ENCODE results near the gene GNG7.
A peak's percentile ranks its signal among the peaks of the same experiment; 100 is the strongest.
"Not testable (repeated sequence)": the region's sequence is repeated elsewhere in the genome, so short reads cannot be mapped to it uniquely, and the experiment has no call there.

Gene GNG7

GRCh38 chr19:2726160-2726855 lies 23.8 kb upstream of the GNG7 start:
- DNase-seq, result no peak

DNA sequence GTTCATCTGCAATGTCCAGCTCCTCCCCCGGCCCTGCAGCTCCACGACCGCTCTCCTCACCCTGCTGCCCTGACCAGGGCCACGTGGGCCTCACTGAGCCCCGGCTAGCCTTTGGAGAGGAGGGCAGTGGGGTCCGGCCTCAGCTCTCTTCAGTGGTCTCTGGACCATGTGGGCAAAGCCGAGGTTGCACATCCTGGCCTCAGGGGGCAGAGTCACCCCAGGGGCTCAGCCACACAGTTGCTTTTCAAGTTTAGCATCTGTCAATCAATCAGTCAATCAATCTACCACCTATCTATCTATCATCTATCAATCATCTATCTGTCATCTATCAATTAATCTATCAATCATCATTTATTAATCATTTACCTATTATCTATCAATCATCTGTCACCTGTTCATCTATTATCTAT lies 21.7 kb upstream of the GNG7 start:
- no peak for DNase-seq

GRCh38 chr19:2723747-2724146 lies 21.3 kb upstream of the GNG7 start:
- no peak for DNase-seq

DNA sequence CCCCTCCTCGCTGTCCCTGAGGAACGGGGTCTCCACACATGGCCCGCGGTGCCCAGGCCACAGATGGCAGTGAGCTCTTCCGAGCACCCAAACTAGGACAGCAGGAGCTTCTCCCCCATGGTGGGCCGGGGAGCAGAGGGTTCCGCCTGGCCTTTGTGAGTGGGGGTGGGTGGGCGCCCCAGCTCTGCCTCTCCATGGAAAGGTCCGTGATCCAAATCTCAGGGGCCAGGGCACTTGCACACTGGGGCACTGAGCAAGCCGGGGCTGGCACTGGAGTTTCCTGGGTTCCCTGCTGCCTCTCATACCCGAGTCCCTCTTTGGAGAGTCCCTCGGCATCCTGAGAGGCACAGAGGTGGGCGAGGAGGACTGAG lies 20.8 kb upstream of the GNG7 start:
- DNase-seq, result no peak

GRCh38 chr19:2722541-2723344 lies 20.2 kb upstream of the GNG7 start:
- peak; percentile 57 for DNase-seq

GRCh38 chr19:2721570-2722540 lies 19.4 kb upstream of the GNG7 start:
- DNase-seq, result no peak

GRCh38 chr19:2720777-2721569 lies 18.5 kb upstream of the GNG7 start, which contains the start of gene DIRAS1:
DIRAS1 (minus strand) TSS chr19:2721372; CDS start chr19:2717806, 3,566 bp downstream.
- DNase-seq, result no peak

GRCh38 chr19:2719920-2720776 lies 17.7 kb upstream of the GNG7 start:
- no peak for DNase-seq

DNA sequence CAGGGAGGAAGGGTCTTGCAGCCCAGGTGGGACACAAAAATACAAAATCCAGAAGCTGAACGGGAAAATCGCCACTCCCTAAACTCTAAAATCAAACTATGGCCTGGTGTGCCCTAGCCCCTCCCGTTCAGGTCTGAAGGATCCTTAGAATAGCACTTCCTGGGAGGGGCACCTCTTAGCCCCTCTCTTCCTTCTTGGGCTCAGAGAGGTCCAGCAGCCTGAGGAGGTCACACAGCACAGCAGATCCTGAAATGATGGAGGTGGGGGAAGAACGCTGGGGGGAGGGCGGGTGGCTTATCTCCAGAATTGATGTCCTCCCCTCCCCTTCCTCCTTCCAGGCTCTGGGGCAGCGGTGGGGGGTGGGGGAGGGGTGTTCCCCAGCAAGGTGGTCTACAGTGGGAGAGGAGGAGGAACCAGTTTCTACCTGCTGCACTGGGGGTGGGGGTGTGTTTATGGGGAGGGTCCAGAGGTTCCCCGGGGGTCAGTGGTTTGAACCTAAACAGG lies 16.8 kb upstream of the GNG7 start:
- no peak for DNase-seq

DNA sequence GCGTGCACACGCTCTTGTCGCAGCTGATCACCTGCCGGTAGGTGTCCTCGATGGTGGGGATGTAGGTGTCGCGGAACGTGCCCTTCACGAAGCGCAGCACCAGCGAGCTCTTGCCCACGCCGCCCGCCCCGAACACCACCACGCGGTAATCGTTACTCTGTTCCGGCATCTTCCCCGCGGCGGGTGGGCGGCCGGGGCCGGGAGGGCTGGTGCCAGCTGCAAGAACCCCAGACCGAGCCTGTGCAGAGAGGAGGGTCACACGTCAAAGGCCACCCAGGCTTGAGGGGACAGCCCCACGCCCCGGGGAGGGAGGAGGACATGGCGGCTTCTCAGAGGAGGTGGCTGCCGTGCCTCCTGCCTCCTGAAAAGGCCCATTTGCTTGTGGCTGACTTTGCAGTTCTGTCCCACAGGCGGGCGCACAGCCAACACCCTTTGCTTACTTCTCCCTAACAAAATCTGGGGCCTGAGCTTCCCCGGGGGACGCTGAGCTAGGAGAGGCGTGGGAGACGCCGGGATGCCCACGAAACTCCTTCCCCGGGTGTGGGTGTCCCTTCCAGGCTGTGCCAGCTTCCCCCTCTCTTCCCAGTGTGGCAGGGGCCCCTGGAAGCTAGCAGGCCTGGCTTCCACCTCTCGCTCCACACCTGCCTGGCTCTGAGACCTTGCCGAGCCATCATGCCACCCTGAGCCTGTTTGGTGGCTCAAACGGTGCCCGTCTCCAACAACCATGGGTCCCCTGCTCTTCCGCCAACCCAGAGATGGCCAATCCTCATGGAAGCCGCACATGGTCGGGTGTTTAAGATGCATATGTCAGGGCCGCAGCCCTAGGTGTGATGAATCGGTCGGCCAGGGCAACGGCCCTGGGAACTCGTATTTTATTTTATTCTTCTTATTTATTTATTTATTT lies 15.4 kb upstream of the GNG7 start:
- no peak for DNase-seq

DNA sequence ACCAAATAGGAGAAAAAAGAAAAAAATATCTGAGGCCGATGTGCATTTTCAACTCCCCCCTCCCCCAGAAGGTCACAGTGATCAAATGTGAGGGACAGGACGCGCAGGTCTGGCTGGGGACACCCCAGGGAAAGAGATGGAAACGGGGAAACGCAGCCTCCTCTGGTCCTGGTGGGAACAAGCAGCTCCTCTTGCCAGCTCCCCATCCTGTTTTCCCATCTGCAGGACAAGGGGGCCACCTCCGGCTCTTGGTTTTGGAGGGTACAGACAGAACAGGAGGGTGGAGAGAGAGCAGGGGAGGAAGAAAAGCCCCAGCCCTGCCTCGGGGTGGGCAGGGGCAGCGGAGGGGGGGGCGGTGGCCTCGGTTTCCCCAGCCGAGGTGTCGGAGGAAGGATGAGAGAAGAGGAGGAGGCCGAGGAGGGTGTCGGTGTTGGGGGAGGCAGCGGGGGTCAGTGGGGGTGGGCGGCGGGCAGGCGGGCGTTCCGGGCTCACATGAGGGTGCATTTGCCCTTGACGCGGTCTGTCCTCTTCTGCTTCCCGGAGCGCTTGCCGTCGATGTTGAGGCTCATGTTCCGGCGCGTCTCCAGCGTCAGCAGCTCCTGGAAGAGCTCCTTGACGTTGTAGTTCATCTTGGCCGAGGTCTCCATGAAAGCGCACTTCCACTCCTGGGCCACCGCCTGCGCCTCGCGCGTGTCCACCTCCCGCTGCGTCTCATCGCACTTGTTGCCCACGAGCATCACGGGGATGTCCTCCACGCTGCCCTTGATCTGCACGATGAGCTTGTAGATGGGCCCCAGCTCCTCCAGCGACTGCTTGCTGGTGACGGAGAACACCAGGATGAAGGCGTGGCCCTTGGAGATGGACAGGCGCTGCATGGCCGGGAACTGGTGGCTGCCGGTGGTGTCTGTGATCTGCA lies 14.5 kb upstream of the GNG7 start:
- no peak for DNase-seq

DNA sequence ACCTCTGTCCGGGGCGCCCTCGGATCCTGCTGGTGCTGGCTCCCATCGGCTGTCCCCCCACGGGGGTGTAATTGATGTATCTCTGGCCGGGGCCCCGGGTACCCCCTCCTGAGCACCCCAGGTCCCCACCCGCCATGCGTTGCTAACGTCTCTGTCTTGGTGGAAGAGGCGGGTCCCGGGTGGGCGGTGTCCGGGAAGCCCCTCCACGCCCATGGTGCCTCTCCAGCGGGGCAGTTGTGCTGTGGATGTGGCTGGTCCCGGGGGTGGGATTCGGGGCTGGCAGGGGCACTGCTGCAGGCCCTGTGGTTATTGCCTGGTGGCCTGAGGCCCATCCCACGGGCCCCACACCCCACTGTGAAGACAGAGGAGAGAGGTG lies 13.8 kb upstream of the GNG7 start:
- no peak for DNase-seq

DNA sequence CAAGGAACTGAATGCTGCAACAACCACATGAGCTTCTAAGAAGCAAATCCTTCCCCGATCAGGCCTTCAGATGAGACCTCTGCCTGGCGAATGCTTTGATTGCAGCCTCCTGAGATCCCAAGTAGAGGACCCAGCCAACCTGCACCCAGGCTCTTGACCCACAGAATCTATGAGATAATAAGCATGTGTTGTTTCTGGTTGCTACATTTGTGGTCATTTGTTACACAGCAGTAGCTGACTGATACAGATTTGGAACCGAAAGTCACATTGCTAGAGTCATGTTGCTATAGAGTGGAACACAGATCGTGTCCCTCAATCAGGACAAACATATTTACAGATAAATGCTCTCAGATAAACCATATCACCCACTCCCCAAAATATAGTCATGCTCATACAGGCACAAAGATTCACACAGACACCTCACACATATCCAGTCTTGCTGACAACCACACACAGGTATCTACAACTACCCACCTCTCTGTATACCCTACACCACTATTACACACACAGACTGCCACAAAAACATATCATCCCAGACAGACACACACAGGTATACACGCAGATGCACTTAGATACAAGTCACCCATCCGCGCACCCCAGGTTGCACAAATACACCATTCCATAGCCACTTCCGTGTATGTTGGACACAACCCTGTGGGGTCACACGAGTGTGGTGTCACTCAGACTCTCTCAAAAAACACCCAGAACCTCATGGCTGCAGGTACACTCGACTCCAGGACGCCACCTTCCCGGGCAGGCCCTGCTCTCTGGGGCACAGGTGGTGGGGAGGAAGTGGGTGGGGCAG lies 13.2 kb upstream of the GNG7 start:
- DNase-seq, result no peak

- DNase-seq, result no peak
Measured at GRCh38 chr19:2714531-2715269, 12.2 kb upstream of the GNG7 start.

- not testable (repeated sequence) for DNase-seq
Measured at GRCh38 chr19:2714102-2714501, 11.6 kb upstream of the GNG7 start.

DNA sequence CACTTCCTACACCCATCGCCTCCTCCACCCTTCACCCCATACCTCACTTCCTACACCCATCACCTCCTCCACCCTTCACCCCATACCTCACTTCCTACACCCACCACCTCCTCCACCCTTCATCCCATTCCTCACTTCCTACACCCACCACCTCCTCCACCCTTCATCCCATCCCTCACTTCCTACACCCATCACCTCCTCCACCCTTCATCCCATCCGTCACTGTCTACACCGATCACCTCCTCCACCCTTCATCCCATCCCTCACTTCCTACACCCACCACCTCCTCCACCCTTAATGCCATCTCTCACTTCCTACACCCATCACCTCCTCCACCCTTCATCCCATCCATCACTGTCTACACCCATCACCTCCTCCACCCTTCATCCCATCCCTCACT lies 10.7 kb upstream of the GNG7 start:
- DNase-seq, result not testable (repeated sequence)

DNA sequence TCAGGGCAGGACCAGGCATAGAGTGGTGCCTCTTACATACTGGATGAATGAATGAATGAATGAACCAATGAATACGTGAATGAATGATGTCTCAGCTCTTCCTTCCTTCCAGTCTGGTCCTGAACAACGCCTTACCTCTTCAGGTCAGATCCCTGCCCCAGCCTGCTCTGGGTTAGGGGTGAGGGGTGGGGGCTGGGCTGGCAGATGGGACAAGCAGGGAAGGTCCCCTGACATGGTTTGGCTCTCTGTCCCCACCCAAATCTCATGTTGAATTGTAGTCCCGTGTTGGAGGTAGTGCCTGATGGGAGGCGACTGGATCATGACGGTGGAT lies 9.3 kb upstream of the GNG7 start:
- DNase-seq, result no peak
